ENCODE measurements around the gene NT5DC4.

GRCh38 chr2:112720785-112721184 is at the start of gene NT5DC4:
- TF ChIP-seq CTCF (IDR thresholded peaks at IDR 0.05) (no peak), POLR2A (IDR thresholded peaks at IDR 0.05) (no peak)
